Activated naive CD4-positive, alpha-beta T cell treated with anti-CD3 and anti-CD28 coated beads, Interleukin-2, amount 50 U/mL, for 24 hours (primary cell): ENCODE results near the gene GAB3.

ENCODE experiments used
- H3K27ac Mint-ChIP-seq: one replicate; pipeline ENCODE4 v1.8.0; 2021; ENCODE audit warnings: mild to moderate bottlenecking, mixed read lengths
- H3K27me3 Mint-ChIP-seq: one replicate; pipeline ENCODE4 v1.8.0; 2021; ENCODE audit warnings: mixed read lengths
- H3K36me3 Mint-ChIP-seq: one replicate; pipeline ENCODE4 v1.8.0; 2021; ENCODE audit warnings: mixed read lengths
- H3K4me1 Mint-ChIP-seq: one replicate; pipeline ENCODE4 v1.8.0; 2021; ENCODE audit warnings: mixed read lengths
- H3K4me3 Mint-ChIP-seq: one replicate; pipeline ENCODE4 v1.8.0; 2021; ENCODE audit warnings: mild to moderate bottlenecking, mixed read lengths
- H3K9me3 Mint-ChIP-seq: one replicate; pipeline ENCODE4 v1.8.0; 2021; ENCODE audit warnings: mixed read lengths

The GAB3 gene

DNA sequence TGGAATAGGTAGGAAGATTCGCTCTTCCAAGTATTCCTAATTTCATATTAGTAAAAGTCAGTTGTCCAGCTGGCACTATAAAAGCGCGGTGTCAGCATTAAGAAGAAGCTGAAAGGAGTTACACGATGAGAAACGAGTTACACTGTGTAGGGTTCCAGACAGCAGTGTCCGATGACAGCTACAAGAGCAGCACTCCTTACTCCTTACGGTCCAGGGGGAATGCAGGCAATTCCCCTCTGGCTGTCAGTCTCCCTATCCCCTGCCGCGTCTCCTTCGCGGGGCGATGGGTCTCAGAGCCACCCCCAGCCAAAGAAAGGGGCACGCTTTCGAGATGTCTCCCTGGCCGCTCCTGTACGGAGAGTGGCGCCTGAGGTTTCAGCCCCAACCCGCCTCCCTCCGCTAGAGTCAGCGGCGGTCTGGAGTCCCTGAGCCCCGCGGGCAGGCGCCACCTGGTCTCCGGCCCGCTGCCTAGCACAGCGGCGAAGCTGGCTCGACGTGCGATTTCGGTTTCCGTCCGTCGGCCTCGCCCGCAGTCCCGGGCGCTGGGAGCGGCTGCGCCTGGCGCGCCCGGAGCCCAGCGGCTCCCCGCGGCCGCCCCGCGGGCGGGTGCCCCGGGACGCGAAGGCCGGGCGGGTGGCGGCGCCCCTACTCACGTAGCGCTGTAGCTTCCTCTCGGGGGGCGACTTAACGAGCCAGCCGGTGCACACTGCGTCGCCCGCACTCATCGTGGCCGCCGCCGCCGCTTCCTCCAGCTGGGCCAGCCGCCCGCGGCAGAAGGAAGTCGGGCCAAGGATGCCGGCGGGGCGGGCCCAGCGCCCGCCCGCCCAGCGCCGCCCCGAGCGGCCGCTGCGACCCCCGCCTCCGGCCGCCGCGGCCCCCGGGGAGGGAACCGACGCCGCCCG, at the start of gene GAB3:
Gene GAB3, minus strand, starts transcription at position 777 of the 902 bp plus-strand sequence. Its CDS starts 52 bp downstream, at position 725.
- Mint-ChIP-seq H3K4me1 (peaks cover 18% of the 10 kb centered on the region), H3K9me3 (no peaks in the 10 kb centered on the region), H3K36me3 (no peaks in the 10 kb centered on the region), H3K27me3 (no peaks in the 10 kb centered on the region), H3K4me3 (peak within 1 kb of the TSS; percentile 76), H3K27ac (peak within 1 kb of the TSS; percentile 20)

DNA sequence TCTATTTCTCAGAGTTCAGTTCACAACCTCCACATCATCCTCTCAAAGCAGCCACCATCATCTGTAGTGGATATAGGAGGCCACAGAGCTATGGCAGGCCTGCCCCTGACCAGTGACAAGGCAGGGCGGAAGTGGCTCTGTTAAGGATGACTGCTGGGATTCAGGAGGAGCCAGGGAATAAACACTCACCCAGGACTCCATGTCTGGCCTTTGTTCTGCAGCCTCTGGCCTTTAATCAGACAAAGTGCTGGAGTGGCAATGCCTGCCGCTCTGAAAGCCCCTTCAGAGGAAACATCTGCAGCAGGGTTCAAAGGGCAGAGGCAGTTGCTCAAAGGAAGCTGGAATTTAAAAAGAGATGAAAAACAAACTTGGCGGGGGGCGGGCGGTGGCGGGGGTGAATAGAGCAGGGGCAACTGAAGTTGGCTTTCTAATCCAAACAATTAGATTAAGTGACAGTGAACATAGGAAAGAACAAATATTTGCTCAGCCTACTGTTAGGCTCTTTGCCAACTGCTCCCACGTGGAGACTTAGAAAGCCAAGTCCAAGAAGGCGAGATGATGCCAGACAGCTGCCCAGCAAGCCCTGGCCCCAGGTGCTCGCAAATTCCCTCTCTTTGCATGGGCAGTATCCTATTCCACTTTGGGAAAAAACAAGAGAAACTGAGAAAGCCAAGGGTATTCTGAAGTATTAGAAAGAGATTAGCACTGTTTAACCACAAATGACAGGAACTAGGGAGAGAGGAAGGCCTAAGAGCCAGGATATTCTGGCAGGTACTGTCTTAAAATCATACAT, 48.9 kb upstream of the GAB3 start:
- Mint-ChIP-seq H3K27ac (peak overlapping the region; percentile 83), H3K4me1 (peaks cover 66% of the 10 kb centered on the region), H3K4me3 (peak overlapping the region; percentile 16), H3K36me3 (peaks cover 2% of the 10 kb centered on the region), H3K9me3 (no peaks in the 10 kb centered on the region), H3K27me3 (no peaks in the 10 kb centered on the region)

GRCh38 chrX:154797006-154797405, 46.1 kb upstream of the GAB3 start:
- Mint-ChIP-seq H3K27me3 (no peaks in the 10 kb centered on the region), H3K9me3 (no peaks in the 10 kb centered on the region), H3K4me1 (peaks cover 50% of the 10 kb centered on the region), H3K36me3 (peaks cover 2% of the 10 kb centered on the region), H3K4me3 (no peak overlapping the region), H3K27ac (no peak overlapping the region)

DNA sequence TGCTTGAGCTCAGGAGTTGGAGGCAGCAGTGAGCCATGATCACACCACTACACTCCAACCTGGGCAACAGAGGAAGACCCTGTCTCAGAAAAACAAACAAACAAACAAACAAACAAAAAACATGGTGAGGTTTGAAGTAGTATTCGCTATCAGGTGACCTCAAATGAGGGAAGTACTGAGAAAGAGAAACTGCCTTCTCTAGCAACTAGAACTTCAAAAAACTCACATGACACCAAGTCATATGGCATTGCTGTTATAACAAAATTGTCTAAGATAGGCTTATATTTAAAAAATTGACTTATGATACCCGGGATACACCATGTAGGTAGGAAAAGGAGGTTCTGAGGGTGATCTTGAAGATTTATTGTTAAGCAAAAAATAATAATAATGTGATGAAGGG, 44.1 kb upstream of the GAB3 start:
- peaks cover 2% of the 10 kb centered on the region for H3K36me3 Mint-ChIP-seq
- no peak overlapping the region for H3K27ac Mint-ChIP-seq
- peaks cover 36% of the 10 kb centered on the region for H3K4me1 Mint-ChIP-seq
- H3K27me3 Mint-ChIP-seq: no peaks in the 10 kb centered on the region
- H3K9me3 Mint-ChIP-seq: no peaks in the 10 kb centered on the region
- H3K4me3 Mint-ChIP-seq: no peak overlapping the region

DNA sequence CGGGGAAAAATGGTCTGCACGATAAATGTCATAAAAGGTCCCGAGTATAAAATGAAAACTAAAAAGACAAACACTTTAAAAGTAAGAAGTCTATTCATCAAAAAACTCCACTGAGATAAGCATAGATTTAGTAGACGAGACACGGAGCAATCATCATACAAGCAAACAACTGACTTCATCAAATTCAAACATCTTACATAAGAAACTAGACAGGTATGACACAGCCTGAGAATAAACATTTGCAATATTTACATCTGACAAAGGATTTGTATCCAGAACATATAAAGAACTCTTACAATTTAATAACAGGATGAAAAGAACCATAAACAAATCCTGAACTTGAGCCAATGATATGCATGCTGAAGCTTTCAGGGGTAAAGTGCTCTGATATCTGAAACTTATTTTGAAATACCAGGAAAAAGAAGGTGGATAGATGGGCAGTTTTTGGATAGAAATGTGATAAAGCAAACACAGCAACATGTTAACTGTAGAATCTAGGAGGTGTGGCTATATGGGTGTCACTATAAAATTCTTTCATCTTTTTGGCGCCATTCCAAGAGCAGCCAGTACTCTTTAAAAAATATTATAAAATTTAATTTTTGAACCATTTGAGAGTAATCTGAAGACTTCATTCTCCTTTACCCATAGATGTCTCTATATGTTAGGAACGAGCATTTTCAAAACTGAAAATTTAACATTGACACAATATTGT, 42.4 kb upstream of the GAB3 start:
- Mint-ChIP-seq H3K36me3 (no peaks in the 10 kb centered on the region), H3K4me3 (no peak overlapping the region), H3K27me3 (no peaks in the 10 kb centered on the region), H3K27ac (no peak overlapping the region), H3K4me1 (peaks cover 20% of the 10 kb centered on the region), H3K9me3 (no peaks in the 10 kb centered on the region)

DNA sequence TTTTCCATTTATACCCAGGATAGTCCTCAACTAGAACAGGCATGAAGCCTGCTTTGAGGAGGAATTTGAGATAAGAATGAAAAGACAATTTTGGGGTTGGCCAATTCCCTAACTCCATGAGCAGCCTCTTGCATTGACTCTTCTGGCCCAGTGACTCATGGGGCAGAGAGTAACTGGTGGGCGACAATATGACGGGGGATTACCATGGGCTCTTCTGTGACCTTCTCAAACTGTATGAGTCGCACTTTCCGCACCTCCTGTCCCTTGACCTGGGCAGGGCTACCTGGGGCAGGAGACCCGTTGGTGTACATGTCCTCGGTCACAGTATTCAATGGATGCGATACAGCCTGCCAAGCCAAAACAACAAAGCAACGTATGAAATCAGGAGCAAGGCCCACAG, 41.1 kb upstream of the GAB3 start:
- H3K4me1 Mint-ChIP-seq: peaks cover 9% of the 10 kb centered on the region
- H3K36me3 Mint-ChIP-seq: no peaks in the 10 kb centered on the region
- H3K27me3 Mint-ChIP-seq: no peaks in the 10 kb centered on the region
- no peak overlapping the region for H3K27ac Mint-ChIP-seq
- no peaks in the 10 kb centered on the region for H3K9me3 Mint-ChIP-seq
- H3K4me3 Mint-ChIP-seq: no peak overlapping the region

GRCh38 chrX:154791467-154791866, 40.6 kb upstream of the GAB3 start:
- no peaks in the 10 kb centered on the region for H3K36me3 Mint-ChIP-seq
- peaks cover 9% of the 10 kb centered on the region for H3K4me1 Mint-ChIP-seq
- no peaks in the 10 kb centered on the region for H3K9me3 Mint-ChIP-seq
- H3K4me3 Mint-ChIP-seq: no peak overlapping the region
- H3K27me3 Mint-ChIP-seq: no peaks in the 10 kb centered on the region
- H3K27ac Mint-ChIP-seq: no peak overlapping the region

DNA sequence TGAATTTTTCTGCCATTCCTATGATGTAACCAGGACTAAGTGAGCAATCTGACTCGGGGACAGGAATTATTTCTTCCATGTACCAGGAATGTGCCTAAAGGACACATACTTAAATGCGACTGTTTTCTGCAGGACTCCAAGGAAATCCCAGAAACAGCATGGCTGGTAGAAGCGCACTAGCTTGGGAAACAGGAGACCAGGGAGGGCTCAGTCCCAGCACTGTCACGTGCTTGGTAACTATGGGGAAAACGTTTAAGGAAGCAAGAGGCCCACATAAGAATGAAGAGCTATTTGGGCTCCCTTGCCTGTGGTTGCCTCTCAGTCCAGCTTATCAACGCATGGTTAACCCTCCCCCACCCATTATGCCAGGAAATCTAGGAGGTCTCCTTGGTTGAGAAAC, 34.8 kb upstream of the GAB3 start:
- H3K4me3 Mint-ChIP-seq: no peak overlapping the region
- H3K27me3 Mint-ChIP-seq: no peaks in the 10 kb centered on the region
- peaks cover 19% of the 10 kb centered on the region for H3K4me1 Mint-ChIP-seq
- H3K27ac Mint-ChIP-seq: no peak overlapping the region
- H3K9me3 Mint-ChIP-seq: no peaks in the 10 kb centered on the region
- H3K36me3 Mint-ChIP-seq: no peaks in the 10 kb centered on the region

DNA sequence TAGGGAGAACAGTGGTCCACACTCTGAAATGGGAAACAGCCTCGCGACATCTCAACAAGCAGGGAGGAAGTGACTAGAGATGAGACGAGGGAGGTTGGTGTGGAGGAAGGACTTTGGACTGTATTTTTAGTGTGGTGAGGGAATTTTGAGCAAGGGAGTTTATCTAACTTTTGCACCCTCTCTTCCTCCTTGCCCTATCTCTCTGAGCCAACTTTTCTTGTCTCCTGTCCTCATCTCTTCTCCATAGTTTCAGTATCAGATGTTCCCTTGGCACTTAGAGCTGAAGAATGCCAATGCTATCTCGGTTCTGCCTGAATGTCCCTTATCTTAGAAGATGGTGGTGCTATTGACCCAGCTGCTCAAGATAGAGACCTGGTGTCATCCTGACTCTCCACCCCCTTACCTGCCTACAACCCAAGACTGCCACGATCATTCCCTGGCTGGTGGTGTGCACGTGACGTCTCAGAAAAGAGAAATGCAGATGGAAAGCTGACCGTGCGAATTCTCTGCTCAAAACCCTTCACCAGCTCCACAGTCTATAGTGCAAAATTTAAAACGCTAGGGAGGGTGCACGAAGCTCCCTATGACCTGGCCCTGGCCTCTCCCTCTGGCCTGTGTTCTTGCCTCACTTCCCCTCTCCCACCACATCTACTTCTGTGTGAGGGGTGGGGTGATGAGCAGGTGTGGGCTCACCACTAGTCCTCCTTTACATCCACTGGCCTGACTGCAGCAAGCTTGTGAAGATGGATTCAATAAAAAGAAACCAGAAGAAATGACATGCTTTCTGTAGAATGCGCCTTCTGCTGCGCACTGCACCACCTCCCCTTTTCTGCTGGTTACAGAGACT, 33.5 kb upstream of the GAB3 start:
- Mint-ChIP-seq H3K27ac (peak overlapping the region; percentile 59), H3K9me3 (no peaks in the 10 kb centered on the region), H3K27me3 (no peaks in the 10 kb centered on the region), H3K36me3 (no peaks in the 10 kb centered on the region), H3K4me1 (peaks cover 19% of the 10 kb centered on the region), H3K4me3 (peak overlapping the region; percentile 74)

GRCh38 chrX:154780968-154781367, 30.1 kb upstream of the GAB3 start:
- Mint-ChIP-seq H3K9me3 (no peaks in the 10 kb centered on the region), H3K4me1 (peaks cover 22% of the 10 kb centered on the region), H3K27me3 (no peaks in the 10 kb centered on the region), H3K27ac (no peak overlapping the region), H3K36me3 (peaks cover 3% of the 10 kb centered on the region), H3K4me3 (no peak overlapping the region)

DNA sequence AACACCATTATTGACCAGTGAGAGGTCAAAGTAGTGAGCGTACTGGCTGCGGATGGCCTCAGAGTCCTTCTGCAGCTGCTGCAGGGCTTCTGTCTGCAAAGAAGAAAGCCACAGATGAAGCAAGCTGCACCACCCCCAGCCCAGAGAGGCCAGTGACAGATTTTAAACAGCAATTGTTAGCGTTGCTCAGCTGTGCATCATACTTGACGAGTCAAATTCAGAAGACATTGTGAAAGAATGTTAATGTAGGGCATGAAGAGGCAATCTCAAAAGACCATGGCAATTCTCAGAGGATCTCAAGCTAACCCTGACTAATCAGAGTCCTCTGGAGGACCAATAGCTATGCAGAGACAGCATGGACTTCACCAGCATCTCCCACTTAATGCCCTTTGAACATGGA, 28.4 kb upstream of the GAB3 start:
- peaks cover 27% of the 10 kb centered on the region for H3K4me1 Mint-ChIP-seq
- H3K9me3 Mint-ChIP-seq: no peaks in the 10 kb centered on the region
- no peaks in the 10 kb centered on the region for H3K27me3 Mint-ChIP-seq
- H3K4me3 Mint-ChIP-seq: no peak overlapping the region
- H3K36me3 Mint-ChIP-seq: peaks cover 5% of the 10 kb centered on the region
- no peak overlapping the region for H3K27ac Mint-ChIP-seq

- Mint-ChIP-seq H3K27ac (peak overlapping the region; percentile 35), H3K9me3 (no peaks in the 10 kb centered on the region), H3K4me1 (peaks cover 24% of the 10 kb centered on the region), H3K4me3 (no peak overlapping the region), H3K36me3 (peaks cover 11% of the 10 kb centered on the region), H3K27me3 (no peaks in the 10 kb centered on the region)
Measured at GRCh38 chrX:154776753-154777152, 25.9 kb upstream of the GAB3 start.

GRCh38 chrX:154775419-154776349, 24.8 kb upstream of the GAB3 start:
- no peak overlapping the region for H3K27ac Mint-ChIP-seq
- H3K36me3 Mint-ChIP-seq: peaks cover 13% of the 10 kb centered on the region

DNA sequence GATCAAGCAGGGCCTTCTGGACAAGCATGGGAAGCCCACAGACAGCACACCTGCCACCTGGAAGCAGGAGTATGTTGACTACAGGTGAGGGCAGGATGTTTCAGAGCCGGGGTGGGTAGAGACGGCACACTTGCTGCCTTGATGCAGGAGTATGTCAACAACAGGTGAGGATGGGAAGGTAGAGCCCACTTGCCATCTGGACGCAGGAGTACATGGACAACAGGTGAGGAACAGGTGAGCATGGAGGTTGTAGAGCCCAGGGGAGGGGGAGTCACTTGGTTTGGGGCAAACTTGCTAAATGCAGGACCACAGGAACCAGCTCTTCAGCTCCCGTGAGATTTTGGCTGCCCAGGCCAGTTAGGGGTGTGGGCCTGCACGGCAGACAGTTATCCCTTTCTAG, 23.7 kb upstream of the GAB3 start:
- Mint-ChIP-seq H3K27me3 (no peaks in the 10 kb centered on the region), H3K36me3 (peaks cover 13% of the 10 kb centered on the region), H3K4me1 (peaks cover 29% of the 10 kb centered on the region), H3K27ac (no peak overlapping the region), H3K9me3 (no peaks in the 10 kb centered on the region), H3K4me3 (no peak overlapping the region)

More at GRCh38 chrX:154775419-154776349, 24.8 kb upstream of the GAB3 start:
- Mint-ChIP-seq H3K27me3 (no peaks in the 10 kb centered on the region), H3K4me1 (peaks cover 29% of the 10 kb centered on the region), H3K9me3 (no peaks in the 10 kb centered on the region), H3K4me3 (peak overlapping the region; percentile 7)
